Pons (tissue), 1 donor: ENCODE measurements around the gene CLIC6.
"Not testable (repeated sequence)": the region's sequence is repeated elsewhere in the genome, so short reads cannot be mapped to it uniquely, and the experiment has no call there.

Source experiments
- DNase-seq: peaks from one replicate; pipeline ENCODE4 v3.0.0-alpha.2; 2016; ENCODE audit warnings: low spot score

The CLIC6 gene

GRCh38 chr21:34653522-34653921 lies 15.3 kb upstream of the CLIC6 start:
- DNase-seq, result no peak

DNA sequence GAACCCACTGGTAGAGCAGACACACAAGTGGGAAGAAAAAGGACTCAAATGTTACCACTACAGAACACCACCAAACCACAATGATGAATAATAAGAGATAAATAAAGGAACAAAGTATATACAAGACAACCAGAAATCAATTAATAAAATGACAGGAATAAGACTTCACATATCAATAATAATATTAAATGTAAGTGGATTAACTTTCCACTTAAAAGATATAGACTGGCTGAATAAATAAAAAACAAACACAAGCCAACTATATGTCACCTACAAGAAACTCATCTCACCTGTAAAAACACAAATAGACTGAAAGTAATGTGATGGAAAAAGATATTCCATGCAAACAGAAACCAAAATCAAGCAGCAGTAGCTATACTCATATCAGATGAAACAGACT lies 6.9 kb upstream of the CLIC6 start:
- no peak for DNase-seq

GRCh38 chr21:34667761-34668160 lies 1.0 kb upstream of the CLIC6 start:
- no peak for DNase-seq

- DNase-seq, result no peak
Observed at GRCh38 chr21:34669149-34669879, 520 bp downstream of the CLIC6 start.

- DNase-seq, result not testable (repeated sequence)
Observed at GRCh38 chr21:34669880-34670219, 1.1 kb downstream of the CLIC6 start.

GRCh38 chr21:34670220-34670961 lies 1.6 kb downstream of the CLIC6 start:
- no peak for DNase-seq

GRCh38 chr21:34670962-34671348 lies 2.2 kb downstream of the CLIC6 start:
- DNase-seq, result no peak

DNA sequence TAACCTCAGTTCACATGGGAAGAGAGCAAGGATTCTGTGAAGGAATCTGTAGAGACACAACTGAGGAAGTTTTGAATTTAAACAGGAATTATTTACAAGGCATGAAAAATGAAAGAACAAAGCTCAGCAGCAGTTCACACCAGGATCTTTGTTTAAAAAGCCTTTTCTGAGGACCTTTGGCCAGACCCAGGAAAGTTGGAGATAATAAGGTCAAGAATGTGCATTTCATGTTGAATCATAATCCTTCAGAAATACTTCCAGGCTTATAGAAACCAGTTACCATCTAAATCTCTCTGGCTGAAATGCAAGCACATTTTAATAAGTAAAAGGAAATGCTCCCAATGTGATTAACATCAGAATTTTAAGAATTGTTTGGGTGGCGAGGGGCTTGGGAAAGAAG lies 2.7 kb downstream of the CLIC6 start:
- no peak for DNase-seq

GRCh38 chr21:34671891-34672290 lies 3.1 kb downstream of the CLIC6 start:
- no peak for DNase-seq

DNA sequence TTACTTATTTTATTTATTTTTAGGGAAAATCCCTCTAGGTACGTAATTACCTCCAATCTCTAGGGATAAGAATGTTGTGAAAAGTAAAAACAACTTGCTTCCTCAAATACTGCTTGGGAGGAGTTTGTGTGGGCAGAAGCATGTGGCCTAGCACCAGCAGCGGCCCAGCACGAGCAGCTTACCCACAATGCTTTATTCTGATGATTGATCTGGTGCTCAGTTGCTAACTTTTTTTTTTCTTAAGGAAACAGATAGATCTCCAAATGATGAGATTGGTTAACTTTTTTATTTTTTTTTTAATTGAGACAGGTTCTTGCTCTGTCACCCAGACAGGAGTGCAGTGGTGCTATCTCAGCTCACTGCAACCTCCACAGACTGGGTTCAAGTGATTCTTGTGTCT lies 4.2 kb downstream of the CLIC6 start:
- DNase-seq, result no peak

DNA sequence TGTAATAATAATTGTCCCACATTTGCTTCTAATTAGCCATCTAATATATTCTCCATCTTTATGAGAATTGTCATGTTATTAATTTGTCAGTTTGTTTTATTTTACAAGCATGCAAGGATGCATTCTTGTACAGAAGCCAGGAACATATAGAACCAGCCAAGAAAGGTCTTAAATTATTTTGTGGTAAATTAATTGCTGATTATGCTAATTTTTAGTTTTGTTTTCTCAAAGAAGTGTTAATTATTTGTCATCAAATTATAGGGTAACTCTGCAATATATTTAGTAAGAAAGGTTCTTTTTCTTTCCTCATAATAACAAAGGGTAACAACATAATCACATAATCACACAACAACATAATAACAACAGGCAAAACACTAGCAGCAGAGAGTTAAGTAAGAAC lies 5.7 kb downstream of the CLIC6 start:
- DNase-seq, result no peak

GRCh38 chr21:34675871-34676270 lies 7.1 kb downstream of the CLIC6 start:
- DNase-seq, result no peak

GRCh38 chr21:34679051-34679450 lies 10.3 kb downstream of the CLIC6 start:
- DNase-seq, result peak; percentile 11

DNA sequence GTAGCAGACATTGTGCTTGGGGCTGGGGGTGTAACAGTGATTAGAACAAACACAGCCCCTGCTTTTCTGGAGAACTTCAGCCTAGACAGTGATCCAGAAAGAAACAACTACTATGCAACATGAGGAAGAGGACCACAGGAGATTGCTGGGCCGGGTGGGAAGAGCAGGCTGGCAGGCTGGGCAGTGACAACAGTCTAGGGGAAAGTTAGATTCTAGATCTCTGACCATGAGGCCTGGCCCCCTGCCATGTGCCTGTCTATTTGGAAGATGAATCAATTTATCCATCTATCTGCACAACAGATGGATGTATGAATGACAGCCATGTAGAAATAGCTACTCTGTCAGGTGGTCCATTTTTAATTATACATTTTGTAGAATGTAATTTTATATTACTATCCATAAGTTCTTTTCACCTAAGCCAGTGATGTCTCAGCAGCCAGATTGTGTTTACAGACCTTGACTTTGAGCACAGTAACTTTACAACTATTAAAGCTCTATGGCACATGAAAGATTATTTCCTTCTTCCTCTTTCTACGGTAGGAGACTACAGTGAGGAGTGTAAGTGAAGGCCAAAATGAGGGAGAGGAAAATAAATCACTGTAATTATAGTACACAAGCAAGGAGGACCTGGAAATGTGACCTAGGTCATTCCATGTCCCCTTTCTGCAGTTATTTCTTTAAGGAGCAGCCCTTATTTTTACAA lies 15.5 kb downstream of the CLIC6 start:
- DNase-seq, result no peak

DNA sequence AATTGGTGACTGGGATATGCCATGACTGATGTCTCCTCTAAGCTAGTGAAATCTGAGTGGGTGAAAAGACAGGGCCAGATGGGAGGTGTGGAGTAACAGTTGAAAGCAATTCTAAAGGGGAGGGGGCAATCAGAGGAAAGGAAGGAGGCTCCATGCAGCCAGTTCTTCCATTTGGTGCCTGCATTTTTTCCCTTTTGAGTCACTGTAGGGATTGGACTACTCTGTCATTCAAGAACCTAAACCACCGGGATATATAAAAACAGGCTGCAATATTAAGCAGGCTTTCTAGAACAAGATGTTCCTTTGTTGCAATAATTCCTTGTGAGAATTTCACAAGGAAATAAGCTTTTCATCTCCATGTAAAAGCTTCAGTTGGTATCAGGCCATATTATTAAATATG lies 18.3 kb downstream of the CLIC6 start:
- DNase-seq, result no peak

- DNase-seq, result no peak
Observed at GRCh38 chr21:34687745-34688144, 19.0 kb downstream of the CLIC6 start.

GRCh38 chr21:34688145-34688544 lies 19.4 kb downstream of the CLIC6 start:
- no peak for DNase-seq

DNA sequence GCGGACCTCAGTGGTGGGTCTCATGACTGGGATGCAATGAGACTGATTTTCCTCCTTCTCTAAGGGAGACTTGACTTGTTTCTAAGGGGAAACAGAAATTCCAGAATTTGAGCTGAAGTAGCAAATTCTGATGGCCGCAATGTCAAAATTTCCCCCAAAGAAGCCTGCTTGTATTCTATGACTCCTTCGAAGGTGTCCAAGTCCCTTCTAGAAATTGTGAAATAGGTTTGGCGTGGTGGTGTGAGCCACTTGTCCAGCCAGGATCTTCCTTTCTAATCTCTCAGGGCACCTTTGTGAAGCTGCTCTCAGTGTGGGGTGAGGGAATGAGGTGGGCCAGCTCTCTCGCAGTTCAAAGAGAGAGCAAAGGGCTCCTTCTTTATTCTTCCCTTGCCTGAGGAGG lies 19.9 kb downstream of the CLIC6 start:
- no peak for DNase-seq

DNA sequence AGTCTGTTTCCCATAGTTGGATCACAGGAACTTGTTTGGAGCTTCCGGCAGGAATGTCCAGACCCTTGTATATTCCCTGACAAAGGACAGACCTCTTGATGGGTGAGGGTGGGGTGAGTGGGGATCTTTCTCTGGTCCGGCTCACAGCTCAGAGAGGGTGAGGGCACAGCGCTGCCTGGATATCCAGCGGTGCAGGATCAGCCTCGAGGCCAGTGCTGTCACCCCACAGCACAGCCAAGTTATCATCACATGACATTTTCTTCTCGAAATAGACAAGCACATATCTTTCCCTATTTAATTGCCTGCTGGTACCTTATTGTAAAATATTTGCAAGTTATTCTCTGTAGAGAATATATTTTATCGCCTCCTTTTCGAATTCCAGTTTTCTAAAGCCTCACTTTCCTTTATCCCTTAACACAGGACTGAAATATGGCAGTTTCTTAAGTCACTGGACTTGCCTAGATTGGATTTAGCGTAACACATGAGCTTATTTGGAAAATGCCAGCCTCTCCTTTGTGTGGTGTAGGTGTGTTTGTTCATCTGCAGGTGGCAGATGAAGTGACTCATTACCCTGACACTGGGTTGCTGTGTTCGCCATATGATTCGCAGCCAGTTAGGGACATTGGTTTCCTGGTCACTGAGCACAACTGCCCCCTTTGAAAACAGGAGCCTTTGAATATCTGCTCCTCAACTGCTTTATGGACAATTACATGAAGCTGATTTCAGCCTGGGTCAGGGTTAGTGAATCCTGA lies 21.4 kb downstream of the CLIC6 start:
- DNase-seq, result no peak

- no peak for DNase-seq
Observed at GRCh38 chr21:34690793-34691175, 22.0 kb downstream of the CLIC6 start.

GRCh38 chr21:34691390-34692032 lies 22.7 kb downstream of the CLIC6 start:
- no peak for DNase-seq

- DNase-seq, result no peak
Observed at GRCh38 chr21:34692458-34693020, 23.7 kb downstream of the CLIC6 start.
